ENCODE data around the gene STX10. TPM values are rescaled to one million over a fixed set of nuclear protein-coding genes. Genes with fewer than 3 reads are reported as not detected.

Gene STX10
- polyA plus RNA-seq, 1 of the 3 experiments (the other 2 are of a cell fraction): 163 TPM

GRCh38 chr19:13164343-13165161 is 14.4 kb upstream of the STX10 start:
- peak overlapping the region; percentile 32 to 58 for H3K4me3 ChIP-seq (ENCODE audit: low read depth in 2 of 2, low read length in 1 of 2)
- no peaks in the 10 kb centered on the region for H4K20me1 ChIP-seq (ENCODE audit: insufficient read depth)
- H3K4me2 ChIP-seq: peak overlapping the region; percentile 89
- no peaks in the 10 kb centered on the region for H3K36me3 ChIP-seq (replicated peaks in 1 of 2; ENCODE audit: control insufficient read depth in 1 of 2, insufficient read depth in 2 of 2, low read length in 1 of 2)
- ChIA-PET POLR2A (interaction anchor here (1.2 to 5.2 kb wide), 9 partner anchors 9 to 682 kb away, joined by 3 to 73 read pairs (median 3); partner anchors contain the start of genes IER2 and STX10), CTCF (interaction anchor here (0.7 to 2.4 kb wide), 8 partner anchors 9 to 208 kb away, joined by 3 to 11 read pairs (median 4); partner anchors contain the start of genes GADD45GIP1, IER2 and STX10)
- 0 out of 2 replicates have a peak overlapping the region, but pooled peaks have one; percentile 37 for H2AFZ ChIP-seq (ENCODE audit: low read depth)
- peaks cover 28 to 41% of the 10 kb centered on the region in 2 experiments; a peak in 3 of 4 replicates for H3K4me1 ChIP-seq (ENCODE audit: control insufficient read depth in 1 of 2, insufficient read depth in 2 of 2, low read depth in 1 of 2, low read length in 1 of 2)
- no peaks in the 10 kb centered on the region for H3K9me3 ChIP-seq
- H3K27ac ChIP-seq (ENCODE audit: low read depth in 2 of 2, low read length in 1 of 2): peak overlapping the region; percentile 97 to 100
- WGBS (ENCODE audit: low lambda C conversion rate): 6% methylated on average over 10 of the region's 19 CpGs
- DNase-seq: peak; percentile 84
- H3K79me2 ChIP-seq (ENCODE audit: insufficient read depth): peaks cover 25% of the 10 kb centered on the region
- H3K9me2 ChIP-seq: no peaks in the 10 kb centered on the region
- H3F3A ChIP-seq (replicated peaks; ENCODE audit: insufficient read depth): peaks cover 57% of the 10 kb centered on the region
- no peaks in the 10 kb centered on the region for H3K27me3 ChIP-seq (ENCODE audit: insufficient read depth)
- peak overlapping the region; percentile 74 for H3K9ac ChIP-seq
- peak; percentile 23; the same call in 1 of the 2 replicates for TF ChIP-seq RXRA (IDR thresholded peaks at IDR 0.05; ENCODE audit: borderline replicate concordance, low read depth)
- no peak for TF ChIP-seq TEAD4 (IDR thresholded peaks at IDR 0.05; ENCODE audit: borderline replicate concordance, insufficient read depth)
- TF ChIP-seq, protein P1, sequence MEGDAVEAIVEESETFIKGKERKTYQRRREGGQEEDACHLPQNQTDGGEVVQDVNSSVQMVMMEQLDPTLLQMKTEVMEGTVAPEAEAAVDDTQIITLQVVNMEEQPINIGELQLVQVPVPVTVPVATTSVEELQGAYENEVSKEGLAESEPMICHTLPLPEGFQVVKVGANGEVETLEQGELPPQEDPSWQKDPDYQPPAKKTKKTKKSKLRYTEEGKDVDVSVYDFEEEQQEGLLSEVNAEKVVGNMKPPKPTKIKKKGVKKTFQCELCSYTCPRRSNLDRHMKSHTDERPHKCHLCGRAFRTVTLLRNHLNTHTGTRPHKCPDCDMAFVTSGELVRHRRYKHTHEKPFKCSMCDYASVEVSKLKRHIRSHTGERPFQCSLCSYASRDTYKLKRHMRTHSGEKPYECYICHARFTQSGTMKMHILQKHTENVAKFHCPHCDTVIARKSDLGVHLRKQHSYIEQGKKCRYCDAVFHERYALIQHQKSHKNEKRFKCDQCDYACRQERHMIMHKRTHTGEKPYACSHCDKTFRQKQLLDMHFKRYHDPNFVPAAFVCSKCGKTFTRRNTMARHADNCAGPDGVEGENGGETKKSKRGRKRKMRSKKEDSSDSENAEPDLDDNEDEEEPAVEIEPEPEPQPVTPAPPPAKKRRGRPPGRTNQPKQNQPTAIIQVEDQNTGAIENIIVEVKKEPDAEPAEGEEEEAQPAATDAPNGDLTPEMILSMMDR (IDR thresholded peaks at IDR 0.05): no peak
- no peak for TF ChIP-seq NRF1 (IDR thresholded peaks at IDR 0.05; ENCODE audit: low read depth, low read length)
- 0 out of 2 replicates have a peak, but pooled peaks have one; percentile 10 for TF ChIP-seq RAD21 (IDR thresholded peaks at IDR 0.05; ENCODE audit: low read length)
- TF ChIP-seq MXI1 (IDR thresholded peaks at IDR 0.05; ENCODE audit: low read depth, low read length): peak; percentile 54; the same call in 1 of the 2 replicates
- TF ChIP-seq RCOR1 (IDR thresholded peaks at IDR 0.05; ENCODE audit: low read length): peak; percentile 44; the same call in 1 of the 2 replicates
- TF ChIP-seq ELF1 (IDR thresholded peaks at IDR 0.05): peak; percentile 95
- TF ChIP-seq EZH2phosphoT487 (IDR thresholded peaks at IDR 0.05; ENCODE audit: borderline replicate concordance, low read depth): no peak
- no peak for TF ChIP-seq TAF1 (IDR thresholded peaks at IDR 0.05; ENCODE audit: borderline replicate concordance, low read depth, low read length)
- no peak for TF ChIP-seq JUND (IDR thresholded peaks at IDR 0.05)
- no peak; the same call in 1 of the 2 replicates for TF ChIP-seq POLR2AphosphoS5 (IDR thresholded peaks at IDR 0.05; ENCODE audit: low read depth, low read length)
- TF ChIP-seq RFX5 (IDR thresholded peaks at IDR 0.05; ENCODE audit: low read length): no peak
- no peak for TF ChIP-seq YY1 (IDR thresholded peaks at IDR 0.05; ENCODE audit: low read depth)
- TF ChIP-seq, protein P2, sequence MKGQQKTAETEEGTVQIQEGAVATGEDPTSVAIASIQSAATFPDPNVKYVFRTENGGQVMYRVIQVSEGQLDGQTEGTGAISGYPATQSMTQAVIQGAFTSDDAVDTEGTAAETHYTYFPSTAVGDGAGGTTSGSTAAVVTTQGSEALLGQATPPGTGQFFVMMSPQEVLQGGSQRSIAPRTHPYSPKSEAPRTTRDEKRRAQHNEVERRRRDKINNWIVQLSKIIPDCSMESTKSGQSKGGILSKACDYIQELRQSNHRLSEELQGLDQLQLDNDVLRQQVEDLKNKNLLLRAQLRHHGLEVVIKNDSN (IDR thresholded peaks at IDR 0.05; ENCODE audit: borderline replicate concordance, low read depth): no peak
- TF ChIP-seq CHD2 (IDR thresholded peaks at IDR 0.05; ENCODE audit: low read length, partially characterized antibody): no peak
- no peak for TF ChIP-seq REST (IDR thresholded peaks at IDR 0.05; ENCODE audit: low read depth, low read length)
- TF ChIP-seq GATA2 (CRISPR knock-in tag; IDR thresholded peaks at IDR 0.05): no peak
- TF ChIP-seq EP300 (IDR thresholded peaks at IDR 0.05; ENCODE audit: borderline replicate concordance in 1 of 2, low read depth in 1 of 2, low read length in 1 of 2): peak; percentile 42 to 63; a peak in 2 of 4 replicates
- peak; percentile 15; the same call in 1 of the 2 replicates for TF ChIP-seq FOSL2 (IDR thresholded peaks at IDR 0.05; ENCODE audit: borderline replicate concordance, low read depth)
- TF ChIP-seq, protein P3, sequence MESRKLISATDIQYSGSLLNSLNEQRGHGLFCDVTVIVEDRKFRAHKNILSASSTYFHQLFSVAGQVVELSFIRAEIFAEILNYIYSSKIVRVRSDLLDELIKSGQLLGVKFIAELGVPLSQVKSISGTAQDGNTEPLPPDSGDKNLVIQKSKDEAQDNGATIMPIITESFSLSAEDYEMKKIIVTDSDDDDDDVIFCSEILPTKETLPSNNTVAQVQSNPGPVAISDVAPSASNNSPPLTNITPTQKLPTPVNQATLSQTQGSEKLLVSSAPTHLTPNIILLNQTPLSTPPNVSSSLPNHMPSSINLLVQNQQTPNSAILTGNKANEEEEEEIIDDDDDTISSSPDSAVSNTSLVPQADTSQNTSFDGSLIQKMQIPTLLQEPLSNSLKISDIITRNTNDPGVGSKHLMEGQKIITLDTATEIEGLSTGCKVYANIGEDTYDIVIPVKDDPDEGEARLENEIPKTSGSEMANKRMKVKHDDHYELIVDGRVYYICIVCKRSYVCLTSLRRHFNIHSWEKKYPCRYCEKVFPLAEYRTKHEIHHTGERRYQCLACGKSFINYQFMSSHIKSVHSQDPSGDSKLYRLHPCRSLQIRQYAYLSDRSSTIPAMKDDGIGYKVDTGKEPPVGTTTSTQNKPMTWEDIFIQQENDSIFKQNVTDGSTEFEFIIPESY (IDR thresholded peaks at IDR 0.05; ENCODE audit: borderline replicate concordance, low read depth): no peak
- 0 out of 2 replicates have a peak, but pooled peaks have one; percentile 20 for TF ChIP-seq FOXM1 (IDR thresholded peaks at IDR 0.05; ENCODE audit: low read depth)
